NT2/D1 (cell line): ENCODE data around the gene PLCG1.

ENCODE experiments used
- DNase-seq: peaks from one replicate; pipeline ENCODE4 v3.0.0-alpha.2; 2011; ENCODE audit warnings: low read depth, low spot score
- H3K27me3 ChIP-seq: 2 replicates; pipeline ENCODE4 v1.6.0; 2011; ENCODE audit warnings: mild to moderate bottlenecking; ENCODE audit not compliant: insufficient read length, insufficient read depth
- H3K36me3 ChIP-seq: 2 replicates; pipeline ENCODE4 v1.6.1; 2011; ENCODE audit warnings: mild to moderate bottlenecking, low read length, mixed read lengths; ENCODE audit not compliant: insufficient read depth, insufficient read length
- H3K4me1 ChIP-seq: 2 replicates; pipeline ENCODE4 v1.5.1; 2011; ENCODE audit not compliant: insufficient read depth, insufficient read length
- H3K4me3 ChIP-seq: 2 replicates; pipeline ENCODE4 v1.5.1; 2011; ENCODE audit warnings: low read depth; ENCODE audit not compliant: insufficient read length
- H3K9ac ChIP-seq: 2 replicates; pipeline ENCODE4 v1.6.0; 2011; ENCODE audit warnings: low read depth; ENCODE audit not compliant: insufficient read length
- H3K9me3 ChIP-seq: 2 replicates; pipeline ENCODE4 v1.5.1; 2011; ENCODE audit warnings: mild to moderate bottlenecking, low read length; ENCODE audit not compliant: insufficient read depth
- SUZ12 ChIP-seq: IDR thresholded peaks from 2 replicates; pipeline ENCODE4 v1.6.1; 2011; ENCODE audit not compliant: insufficient read length, insufficient read depth; ENCODE audit errors: extremely low read depth
- YY1 ChIP-seq: IDR thresholded peaks from 2 replicates; pipeline ENCODE4 v1.6.1; 2011; ENCODE audit not compliant: insufficient read length, insufficient read depth
- ZNF274 ChIP-seq: IDR thresholded peaks from 2 replicates; pipeline ENCODE4 v1.6.1; 2011; ENCODE audit warnings: mild to moderate bottlenecking, low read depth, low read length

Gene PLCG1

DNA sequence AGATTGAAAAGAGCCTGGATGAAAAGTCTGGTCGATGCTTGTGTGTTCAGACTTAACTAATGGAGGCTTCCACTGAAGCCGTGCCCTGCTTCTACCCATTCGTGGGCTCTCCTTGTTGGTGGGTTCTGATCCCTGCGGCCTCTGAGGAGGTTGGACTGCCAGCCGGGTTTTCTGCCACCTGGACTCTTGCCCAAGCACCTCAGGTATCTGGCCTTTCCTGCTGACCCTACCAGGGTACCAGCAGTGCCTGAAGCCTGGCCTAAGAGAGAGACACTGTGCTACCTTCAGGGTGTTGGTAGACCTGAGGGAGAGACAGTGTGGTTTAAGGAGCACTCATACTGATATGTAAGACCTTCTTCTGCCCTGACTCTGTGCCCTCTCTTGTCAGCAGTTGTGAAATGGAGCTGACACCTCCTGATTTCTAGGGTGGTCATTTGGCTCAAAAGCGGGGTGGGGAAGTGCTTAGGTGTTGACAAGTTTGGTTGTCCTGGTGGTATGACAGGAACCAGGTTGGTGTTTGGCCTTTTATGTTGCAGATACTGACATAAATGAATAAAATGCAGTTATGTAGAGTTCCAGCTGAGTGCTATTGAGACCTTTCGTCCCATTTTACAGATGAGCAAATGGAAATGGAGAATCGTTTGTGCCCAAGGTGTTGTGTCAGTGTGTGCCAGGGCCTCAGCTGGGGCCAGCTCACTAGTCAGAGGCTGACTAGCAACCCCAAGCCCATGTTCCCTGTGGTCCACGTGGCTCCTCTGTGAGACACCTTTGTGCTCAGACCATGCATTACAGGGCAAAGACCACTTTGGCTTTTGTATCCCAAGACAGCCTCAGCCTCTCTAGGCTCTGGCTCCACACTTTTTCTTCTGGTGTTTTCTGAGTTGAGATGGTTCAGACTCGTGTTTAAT lies 3.1 kb downstream of the PLCG1 start:
- Histone ChIP-seq H3K27me3 (peaks cover 4% of the 10 kb centered on the region), H3K9ac (no peak overlapping the region), H3K4me1 (peaks cover 19% of the 10 kb centered on the region), H3K4me3 (no peak overlapping the region), H3K9me3 (no peaks in the 10 kb centered on the region), H3K36me3 (peaks cover 60% of the 10 kb centered on the region)
- DNase-seq: no peak
- TF ChIP-seq ZNF274 (no peak), YY1 (no peak), SUZ12 (no peak)

DNA sequence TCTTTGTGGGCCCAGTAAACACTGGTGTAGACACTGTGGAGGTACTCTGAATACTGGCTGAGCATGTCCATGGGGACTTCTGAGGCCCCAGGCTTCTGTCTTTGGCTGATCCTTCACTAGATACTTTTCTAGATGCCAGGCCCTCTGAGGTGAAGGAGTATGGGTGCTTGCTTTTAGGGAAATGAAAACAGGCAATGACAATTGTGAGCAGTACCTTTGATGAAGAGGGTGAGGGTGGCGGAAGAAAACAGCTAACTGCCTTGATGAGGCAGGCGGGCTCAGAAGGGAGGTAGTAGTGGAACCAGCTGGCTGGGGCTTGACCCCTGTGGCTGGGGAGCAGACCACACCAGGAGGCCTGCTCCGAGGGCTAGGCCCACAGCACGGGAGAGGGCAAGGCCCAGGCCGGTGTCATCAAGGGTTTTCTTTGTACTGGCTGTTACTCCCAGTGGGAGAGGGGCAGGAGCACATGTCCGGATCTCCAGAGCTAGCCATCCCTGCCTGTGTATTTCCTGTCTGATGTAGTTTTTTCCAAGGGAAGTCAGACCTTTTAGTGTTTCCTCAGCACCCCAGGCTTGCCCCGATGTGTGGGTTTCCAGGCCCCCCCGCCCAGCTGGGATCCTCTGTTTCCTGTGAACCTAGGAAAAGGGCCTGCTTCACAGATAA lies 3.9 kb downstream of the PLCG1 start:
- no peak for DNase-seq
- no peak overlapping the region for H3K9ac ChIP-seq
- H3K27me3 ChIP-seq: no peaks in the 10 kb centered on the region
- TF ChIP-seq ZNF274: no peak
- no peak for TF ChIP-seq SUZ12
- no peak for TF ChIP-seq YY1
- H3K4me1 ChIP-seq: peaks cover 16% of the 10 kb centered on the region
- no peak overlapping the region for H3K4me3 ChIP-seq
- peaks cover 68% of the 10 kb centered on the region for H3K36me3 ChIP-seq
- H3K9me3 ChIP-seq: no peaks in the 10 kb centered on the region

DNA sequence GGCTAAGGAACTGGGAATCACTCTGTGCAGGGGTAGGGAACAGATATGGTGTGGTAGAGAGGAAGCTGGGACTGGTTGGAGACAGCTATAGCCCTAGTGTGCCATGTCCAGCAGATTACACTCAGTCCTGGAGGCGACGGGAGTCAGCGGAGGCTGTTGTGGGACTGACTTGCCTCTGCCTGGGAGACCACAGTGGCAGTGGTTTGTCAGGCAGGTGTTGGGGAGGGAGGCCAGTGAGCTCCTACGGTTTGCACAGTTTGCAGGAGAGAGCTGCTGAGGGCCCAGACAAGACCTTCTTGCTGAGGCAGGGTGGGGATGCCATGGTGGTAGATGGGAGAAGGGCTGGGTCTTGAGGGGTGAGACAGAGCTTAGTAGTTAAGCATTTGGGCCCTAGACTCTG lies 4.9 kb downstream of the PLCG1 start:
- Histone ChIP-seq H3K27me3 (no peaks in the 10 kb centered on the region), H3K4me1 (peaks cover 13% of the 10 kb centered on the region), H3K36me3 (peaks cover 74% of the 10 kb centered on the region), H3K9me3 (no peaks in the 10 kb centered on the region), H3K4me3 (no peak overlapping the region), H3K9ac (no peak overlapping the region)
- TF ChIP-seq SUZ12 (no peak), ZNF274 (no peak), YY1 (no peak)
- DNase-seq: no peak

DNA sequence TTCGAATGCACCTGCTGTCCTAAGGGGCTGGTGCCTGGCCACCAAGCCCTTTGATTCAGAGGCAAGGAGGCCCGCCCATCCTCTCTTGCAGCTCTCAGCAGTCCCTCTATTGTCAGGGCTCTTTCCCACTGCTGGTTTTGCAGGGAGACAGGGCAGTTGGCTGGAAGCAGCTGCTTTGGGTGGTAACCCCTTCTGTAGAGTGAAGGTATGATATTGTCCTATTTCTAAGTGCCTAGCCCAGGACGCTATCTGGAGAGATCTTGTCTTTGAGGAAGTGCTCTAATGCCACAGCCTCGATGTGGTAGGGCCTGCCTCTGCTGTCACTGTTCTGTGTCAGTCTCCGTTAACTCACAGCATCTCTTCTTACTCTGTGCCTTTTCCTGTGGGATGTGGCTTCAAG lies 5.6 kb downstream of the PLCG1 start:
- TF ChIP-seq YY1 (no peak), SUZ12 (no peak), ZNF274 (no peak)
- Histone ChIP-seq H3K4me1 (peaks cover 13% of the 10 kb centered on the region), H3K36me3 (peaks cover 76% of the 10 kb centered on the region), H3K9me3 (no peaks in the 10 kb centered on the region), H3K4me3 (no peak overlapping the region), H3K9ac (no peak overlapping the region), H3K27me3 (no peaks in the 10 kb centered on the region)
- no peak for DNase-seq

DNA sequence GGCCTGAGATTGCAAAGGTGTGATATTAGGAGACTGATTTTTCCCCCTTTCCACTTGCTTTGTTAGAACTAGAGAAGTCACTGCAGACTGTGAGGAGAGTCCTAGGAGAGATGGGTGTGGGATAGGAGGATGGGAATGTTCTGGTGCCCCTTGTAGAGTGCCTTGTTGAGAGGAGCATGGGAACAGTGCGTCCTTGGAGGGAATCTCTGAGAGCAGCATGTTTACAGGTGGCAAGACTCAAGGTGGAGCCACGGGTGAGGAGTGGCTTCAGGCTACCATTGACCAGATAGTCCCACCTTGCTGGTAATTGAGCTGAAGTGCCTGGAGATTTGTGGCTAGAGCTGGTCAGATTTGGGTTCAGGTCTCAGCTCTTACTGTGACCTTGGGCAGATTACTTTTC lies 6.0 kb downstream of the PLCG1 start:
- H3K36me3 ChIP-seq: peaks cover 81% of the 10 kb centered on the region
- H3K4me3 ChIP-seq: no peak overlapping the region
- peaks cover 13% of the 10 kb centered on the region for H3K4me1 ChIP-seq
- no peak for DNase-seq
- H3K27me3 ChIP-seq: no peaks in the 10 kb centered on the region
- no peak for TF ChIP-seq SUZ12
- no peak for TF ChIP-seq YY1
- TF ChIP-seq ZNF274: no peak
- H3K9me3 ChIP-seq: no peaks in the 10 kb centered on the region
- no peak overlapping the region for H3K9ac ChIP-seq

DNA sequence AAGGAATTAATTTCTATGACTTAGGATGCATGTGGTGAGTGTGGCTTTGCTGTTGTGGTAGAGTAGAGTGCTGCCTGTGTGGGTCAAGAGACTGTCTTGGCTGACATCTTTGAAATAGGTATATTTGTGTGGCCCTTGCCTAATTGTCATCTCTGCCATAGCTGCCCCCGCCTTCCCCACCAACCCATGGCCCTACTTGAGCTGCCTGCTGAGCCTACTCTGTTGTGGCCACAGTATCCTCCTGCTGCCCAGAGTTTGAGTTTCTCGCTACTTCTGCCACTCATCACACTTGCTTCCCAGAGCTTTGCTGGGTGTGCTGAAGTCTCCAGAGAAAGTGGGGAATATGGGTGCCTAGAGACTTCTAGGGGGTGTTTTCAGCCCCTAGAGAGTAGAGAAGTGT lies 8.0 kb downstream of the PLCG1 start:
- Histone ChIP-seq H3K9ac (no peak overlapping the region), H3K4me1 (peaks cover 9% of the 10 kb centered on the region), H3K4me3 (no peak overlapping the region), H3K36me3 (peaks cover 66% of the 10 kb centered on the region), H3K9me3 (no peaks in the 10 kb centered on the region), H3K27me3 (no peaks in the 10 kb centered on the region)
- no peak for DNase-seq
- TF ChIP-seq SUZ12 (no peak), YY1 (no peak), ZNF274 (no peak)
